Activated CD4-positive, alpha-beta T cell treated with anti-CD3 and anti-CD28 coated beads for 48 hours (primary cell): Measurements from ENCODE around the gene CSNK2A3.
"Not testable (repeated sequence)": the region's sequence is repeated elsewhere in the genome, so short reads cannot be mapped to it uniquely, and the experiment has no call there.

Experiments used
- DNase-seq: peaks from one replicate; pipeline ENCODE4 v3.0.0-alpha.2; 2020

Gene CSNK2A3

DNA sequence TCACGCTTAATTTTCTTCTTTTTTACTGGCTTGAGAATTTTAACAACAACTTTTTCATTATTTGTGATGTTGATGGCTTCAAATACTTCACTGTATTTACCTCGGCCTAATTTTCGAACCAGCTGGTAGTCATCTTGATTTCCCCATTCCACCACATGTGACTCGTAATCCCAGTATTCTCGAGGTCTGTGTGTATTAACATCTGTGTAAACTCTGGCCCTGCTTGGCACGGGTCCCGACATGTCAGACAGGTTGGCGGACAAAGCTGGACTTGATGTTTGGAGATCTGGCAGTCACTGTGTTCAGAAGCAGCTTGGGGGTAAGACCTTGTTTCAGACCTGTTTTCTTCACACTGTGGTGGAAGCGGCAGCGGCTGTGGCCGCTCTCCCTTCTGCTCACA, at the start of gene CSNK2A3:
Gene CSNK2A3 (minus strand): TSS at position 373 of the 400 bp plus-strand sequence. CDS start 131 bp downstream, at position 242.
- DNase-seq: not testable (repeated sequence)

DNA sequence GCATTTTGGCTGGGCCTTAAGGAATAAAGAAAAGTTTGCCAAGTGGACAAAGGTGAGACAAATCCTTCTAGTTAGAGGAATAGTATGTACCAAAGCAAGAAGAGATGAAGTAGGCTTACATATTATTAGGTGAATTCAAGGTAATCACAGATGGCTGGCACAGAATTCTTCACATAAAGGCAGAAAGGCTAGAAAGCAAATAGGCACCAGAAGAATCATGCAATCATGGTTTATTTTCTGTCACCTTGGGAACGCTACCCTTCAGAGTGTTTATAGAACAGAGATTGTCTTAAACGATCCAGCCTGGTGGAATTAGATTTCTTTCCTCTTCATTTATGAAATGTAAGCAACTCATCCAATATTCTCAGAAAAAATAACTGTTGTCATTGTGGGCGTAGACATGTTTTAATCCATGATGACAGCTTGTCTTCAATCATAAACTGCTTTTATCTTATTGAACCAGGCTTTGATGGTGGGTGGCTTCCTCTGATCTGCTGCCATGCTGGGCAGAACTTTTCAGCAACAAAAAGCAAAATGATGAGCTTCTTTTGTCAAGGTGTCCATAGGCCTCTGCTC, 49.0 kb upstream of the CSNK2A3 start:
- DNase-seq: no peak

DNA sequence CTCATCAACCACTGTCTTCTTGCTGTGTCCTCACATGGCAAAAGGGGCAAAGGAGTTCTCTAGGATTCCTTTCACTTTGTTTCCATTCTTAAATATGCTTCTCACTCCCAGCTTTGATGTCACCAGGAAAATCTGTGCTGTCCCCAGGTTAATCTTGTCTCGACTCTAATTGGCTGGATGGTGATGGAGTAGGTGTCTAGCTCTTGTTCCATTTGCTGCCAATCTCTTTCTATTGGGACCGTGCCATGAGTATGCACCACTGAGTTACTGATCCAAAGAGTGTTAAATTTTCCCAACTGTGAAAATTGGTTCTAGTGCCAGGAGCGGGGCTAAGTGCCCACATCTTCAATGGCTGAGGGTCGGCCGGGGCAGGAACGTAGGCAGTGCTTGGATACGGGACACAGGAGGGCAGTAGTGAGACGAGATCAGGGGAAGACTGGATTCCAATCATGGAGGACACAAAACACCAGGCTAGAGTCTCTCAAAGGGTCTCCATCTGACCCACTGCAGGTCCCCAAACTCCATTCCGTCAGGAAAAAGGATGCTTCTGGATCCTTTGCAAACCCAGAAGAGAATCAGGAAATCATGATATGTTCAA, 47.7 kb upstream of the CSNK2A3 start:
- no peak for DNase-seq

DNA sequence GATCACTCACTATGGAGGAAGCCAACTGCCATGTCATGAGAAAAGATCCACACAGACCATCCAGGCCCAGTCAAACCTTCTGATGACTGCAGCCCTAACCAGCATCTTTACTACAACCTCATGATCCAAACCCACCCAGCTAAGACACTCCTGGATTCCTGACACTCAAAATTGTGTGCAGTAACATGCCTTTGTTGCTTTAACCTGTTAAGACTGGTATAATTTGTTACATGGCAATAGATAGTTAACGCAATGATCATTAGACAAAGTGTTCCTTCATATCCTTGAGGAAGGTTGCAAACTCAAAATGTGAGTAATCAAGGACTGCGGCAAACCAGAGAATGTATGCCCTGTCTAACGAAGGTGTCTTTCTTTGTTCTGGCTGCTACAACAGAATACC, 47.1 kb upstream of the CSNK2A3 start:
- DNase-seq: no peak

DNA sequence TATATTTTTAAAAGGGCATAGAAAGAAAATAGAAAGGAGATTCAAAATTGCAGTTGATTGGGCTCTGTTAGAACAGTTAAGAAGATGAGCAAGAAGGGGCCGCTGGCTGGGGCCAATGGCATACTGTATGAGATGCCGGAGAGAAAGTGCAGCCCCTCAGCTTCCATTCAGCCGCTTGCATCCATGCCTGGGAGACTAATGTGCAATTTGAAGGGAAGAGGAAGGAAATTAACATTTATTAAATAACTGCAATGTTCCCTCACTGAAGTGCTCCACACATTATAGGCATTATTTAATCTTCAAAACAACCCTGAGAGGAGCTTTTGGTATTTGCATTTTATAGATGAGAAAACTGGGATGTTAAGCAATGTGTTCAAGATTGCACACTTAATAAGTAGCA, 44.7 kb upstream of the CSNK2A3 start:
- no peak for DNase-seq

DNA sequence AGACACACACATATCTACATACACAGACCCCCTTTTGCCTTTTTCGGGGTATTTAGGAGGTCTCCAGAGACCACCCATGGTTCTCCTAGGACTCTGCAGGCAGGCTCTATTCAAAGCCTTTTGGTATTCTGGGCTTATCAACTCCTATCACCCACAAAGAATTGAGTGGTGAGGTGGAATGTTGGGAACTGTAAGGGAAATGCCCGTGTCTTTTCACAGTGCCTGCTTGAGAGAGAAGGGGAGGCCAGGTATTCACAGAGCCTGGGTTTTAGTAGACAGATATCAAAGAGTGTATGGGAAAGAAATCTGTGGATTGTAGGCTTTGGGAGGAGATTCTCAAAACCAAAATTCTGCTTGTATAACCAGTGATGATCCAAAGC, 44.0 kb upstream of the CSNK2A3 start:
- DNase-seq: no peak

DNA sequence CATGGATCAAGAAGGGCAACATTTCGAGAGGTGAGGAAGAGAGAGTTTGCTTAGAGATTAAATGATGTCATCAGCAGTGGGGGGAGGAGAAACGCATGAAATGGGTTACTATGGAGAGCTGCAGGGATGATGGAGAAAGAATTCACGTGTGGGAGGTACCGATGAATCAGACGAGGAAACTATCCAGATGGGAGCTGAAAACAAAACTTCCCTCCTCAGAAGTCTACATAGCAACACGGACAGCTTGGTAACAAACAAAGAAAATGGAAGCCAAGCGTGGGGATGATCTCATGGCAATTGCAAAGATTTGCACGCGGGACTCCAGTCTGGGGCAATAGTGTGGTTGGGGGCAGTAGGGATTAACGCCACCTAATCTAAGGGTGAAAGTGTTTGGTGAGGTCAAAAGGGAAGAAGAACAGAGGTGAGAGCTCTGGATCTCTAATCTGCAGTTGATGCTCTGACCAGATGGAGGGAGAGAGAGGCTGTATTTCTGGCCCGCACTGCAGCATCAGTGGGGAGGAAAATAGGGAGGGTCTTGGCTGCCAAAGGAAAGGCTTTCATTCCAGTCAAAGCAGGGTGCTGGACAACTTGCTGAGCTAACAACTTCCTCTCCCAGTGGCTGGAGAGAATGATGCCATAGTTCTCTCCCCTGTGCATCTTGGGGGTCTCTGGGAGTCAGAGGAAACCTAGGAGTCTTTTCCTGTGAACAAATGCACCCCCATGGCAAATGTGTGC, 43.4 kb upstream of the CSNK2A3 start:
- DNase-seq: no peak

DNA sequence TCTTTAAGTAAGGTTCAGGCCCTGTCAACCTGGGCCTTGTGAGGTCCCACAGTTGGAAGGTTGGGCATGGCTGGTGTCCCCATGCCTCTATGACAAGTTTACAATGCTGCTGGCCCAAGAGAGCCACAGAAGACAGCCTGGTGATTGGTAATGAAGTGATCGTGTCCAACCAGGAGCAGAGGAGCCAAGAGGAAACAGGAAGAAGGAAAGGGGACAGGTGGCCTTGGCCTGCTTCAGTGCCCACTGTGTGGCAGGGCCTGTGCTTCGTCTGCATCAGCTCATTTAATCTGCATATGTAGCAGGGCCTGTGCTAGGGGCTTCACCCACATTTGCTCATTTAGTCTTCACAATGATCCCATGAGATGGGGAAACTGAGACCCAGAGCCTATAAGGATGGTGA, 42.1 kb upstream of the CSNK2A3 start:
- no peak for DNase-seq

DNA sequence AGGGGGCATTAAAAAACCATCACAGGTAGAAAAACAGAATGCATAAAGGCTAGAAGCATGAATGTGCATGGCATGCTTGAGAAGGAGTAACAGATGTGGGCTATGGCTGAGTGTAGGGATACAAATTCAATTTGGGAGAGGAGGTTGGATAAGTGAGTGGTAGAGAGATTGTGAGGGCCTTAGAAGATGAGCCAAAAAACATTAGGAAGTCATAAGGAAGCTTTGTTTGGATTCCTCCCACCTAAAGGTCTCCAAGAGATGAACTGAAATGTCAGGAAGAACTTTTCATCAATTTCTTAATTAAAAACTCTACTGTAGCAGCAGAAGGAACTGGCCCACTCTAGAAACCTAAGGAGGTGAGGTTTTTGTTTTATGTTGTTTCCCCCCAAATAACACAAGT, 41.2 kb upstream of the CSNK2A3 start:
- DNase-seq: no peak

DNA sequence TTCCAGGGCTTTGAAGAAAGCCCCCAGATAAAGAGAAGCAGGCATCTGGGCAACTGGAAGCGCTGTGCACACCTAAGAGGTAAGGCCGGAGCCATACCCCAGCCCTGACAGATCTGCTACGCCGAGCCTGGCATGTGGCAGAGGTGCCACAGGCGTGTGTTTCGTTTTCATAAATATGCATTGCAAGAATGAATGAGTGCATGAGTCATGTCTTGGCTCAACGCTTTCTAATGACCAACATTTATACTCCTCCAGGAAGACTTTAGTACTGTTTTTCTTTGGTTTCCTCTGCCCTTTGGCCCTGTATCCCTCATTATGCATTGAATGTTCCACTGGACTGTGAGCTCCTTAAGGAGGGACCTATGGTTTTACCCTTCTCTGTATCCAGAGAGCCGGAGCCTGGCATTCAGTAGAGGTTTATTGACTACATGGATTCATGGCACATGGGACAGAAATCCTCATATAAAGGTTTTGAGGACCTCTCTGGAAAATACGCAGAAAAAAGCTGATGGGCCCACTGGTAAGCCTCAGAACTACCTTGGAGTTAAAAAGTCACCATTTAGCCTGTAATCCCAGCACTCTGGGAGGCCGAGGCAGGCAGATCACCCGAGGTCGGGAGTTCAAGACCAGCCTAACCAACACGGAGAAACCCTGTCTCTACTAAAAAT, 38.9 kb upstream of the CSNK2A3 start:
- no peak for DNase-seq

DNA sequence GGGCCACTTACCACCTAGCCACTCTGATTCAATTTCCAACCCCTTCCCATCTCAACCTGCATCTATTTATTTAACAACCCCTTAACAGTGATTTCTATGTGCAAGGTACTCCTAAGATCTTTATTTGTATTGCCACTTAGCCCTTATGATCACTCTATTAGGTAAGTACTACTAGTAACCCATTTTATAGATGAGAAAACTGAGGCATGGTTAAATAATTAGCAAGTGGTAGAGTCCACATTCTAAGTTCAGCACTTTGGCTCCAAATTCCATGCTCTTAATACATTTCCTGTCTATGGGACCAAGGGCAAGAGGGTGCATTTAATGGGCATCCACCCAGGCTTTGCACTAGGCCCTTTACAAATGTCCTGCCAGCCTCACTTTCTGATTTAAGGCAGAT, 38.1 kb upstream of the CSNK2A3 start:
- no peak for DNase-seq

DNA sequence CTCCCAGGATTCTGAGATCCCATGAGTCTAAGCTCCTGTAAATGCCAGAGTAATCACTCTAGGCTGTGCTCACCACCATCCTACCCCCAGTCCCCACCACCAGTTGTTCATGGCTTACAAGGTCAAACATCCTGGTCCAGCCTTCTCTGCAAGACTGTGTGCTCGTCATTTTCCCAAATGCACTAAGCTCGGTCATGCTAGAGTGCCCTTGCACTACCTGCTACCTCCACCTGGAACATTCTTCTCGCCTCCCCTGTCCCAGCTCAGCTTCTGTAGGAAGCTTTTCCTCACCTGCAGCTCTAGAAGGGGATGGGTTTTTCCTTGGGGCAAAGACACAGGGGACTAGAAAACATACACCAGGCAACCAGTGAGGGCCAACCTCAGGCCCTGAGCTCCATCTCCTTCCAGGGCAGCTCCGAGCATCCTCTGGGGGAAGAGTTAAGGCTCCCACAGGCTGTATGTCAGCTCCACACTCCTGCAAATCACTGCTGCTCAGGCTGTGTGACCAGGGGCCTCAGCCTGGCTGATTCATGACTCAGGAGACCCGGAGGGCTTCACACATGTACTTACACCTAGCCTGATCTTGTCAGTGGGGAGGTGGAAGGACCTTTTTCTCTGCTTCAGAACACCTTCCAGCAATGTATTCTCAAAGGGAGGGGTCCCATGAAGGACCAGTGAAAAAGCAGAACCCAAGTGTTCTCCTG, 37.2 kb upstream of the CSNK2A3 start:
- DNase-seq: no peak

DNA sequence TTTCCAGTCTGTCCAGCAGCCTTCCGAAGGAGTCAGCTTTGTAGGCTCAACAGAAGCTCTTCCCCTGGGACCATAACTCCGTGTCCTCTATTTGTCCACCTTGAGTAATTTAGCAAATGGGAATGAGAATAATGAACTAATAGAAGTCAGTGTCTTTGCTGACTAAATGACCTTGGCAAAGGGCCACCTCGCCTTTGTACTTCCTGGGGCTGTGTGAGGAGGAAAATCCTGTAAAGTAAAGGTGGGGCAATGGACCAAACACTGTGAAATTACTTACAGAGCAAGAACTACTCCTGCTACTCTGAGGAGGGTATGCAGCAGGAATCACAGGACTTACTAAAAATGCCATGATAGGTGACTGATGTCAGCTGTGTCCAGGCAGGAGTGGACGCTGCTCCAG, 36.2 kb upstream of the CSNK2A3 start:
- DNase-seq: no peak

DNA sequence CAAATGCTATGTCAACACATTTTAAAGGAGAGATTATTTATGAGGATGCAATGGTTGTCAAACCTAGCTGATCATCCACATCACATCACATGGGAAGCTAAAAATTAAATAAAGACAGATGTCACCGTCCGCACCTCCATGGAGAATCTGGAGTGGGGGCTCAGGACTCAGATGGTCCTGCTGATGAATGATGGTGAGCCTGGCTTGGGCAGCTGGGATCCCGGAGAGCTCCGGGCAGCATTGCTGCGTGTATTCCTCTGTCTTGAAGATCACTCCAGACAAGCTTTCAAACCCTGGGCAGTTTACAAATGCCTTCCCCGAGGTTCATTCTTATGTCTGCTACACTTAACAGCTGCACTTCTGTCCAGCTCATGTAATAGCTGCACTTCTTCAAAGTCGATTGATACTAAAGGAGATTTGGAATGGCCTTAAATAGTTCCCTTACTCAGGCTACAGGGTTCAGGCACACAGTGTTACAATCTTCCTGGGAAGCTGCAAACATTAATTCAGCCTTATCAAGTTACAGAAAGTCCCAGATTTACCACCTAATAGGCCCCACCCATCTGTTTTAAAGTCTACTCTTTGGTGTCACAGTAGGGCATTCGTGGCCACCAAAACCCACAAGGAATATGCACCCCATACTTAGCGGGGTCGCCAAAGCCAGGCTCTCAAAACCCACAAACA, 34.7 kb upstream of the CSNK2A3 start:
- no peak for DNase-seq

DNA sequence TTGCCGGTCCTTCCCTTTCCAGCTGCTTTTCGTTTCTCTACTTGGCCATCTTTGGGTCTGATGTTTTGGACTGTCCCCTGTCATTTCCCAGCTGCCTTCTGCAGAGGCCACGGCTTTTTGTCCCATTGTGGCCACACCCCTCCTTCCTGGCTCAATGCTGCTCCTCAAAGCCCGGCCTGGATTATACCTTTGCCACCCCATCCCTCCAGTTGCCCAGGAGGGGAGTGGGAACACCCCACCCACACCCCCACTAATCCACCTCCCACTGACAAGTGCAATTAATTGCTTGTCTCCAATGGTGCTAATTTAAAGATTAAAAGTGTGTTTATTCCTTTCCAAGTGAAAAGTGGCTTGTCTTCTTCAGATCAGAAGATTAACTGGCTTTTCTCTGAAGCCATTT, 34.2 kb upstream of the CSNK2A3 start:
- DNase-seq: no peak

DNA sequence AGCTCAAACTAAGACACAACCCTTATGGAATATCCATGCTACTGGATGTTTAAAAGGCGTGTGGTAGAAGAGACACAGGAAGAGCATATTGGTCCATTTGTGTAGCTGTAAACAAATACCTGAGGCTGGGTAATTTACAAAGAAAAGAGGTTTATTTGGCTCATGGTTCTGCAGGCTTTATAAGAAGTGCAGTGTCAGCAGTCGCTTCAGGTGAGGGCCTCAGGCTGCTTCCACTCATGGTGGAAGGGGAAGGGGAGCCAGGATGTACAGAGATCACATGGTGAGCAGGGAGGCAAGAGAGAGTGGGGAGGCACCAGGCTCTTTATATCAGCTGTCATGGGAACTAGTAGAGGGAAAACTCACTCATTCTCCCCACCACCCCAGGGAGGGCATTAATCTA, 31.8 kb upstream of the CSNK2A3 start:
- DNase-seq: no peak

DNA sequence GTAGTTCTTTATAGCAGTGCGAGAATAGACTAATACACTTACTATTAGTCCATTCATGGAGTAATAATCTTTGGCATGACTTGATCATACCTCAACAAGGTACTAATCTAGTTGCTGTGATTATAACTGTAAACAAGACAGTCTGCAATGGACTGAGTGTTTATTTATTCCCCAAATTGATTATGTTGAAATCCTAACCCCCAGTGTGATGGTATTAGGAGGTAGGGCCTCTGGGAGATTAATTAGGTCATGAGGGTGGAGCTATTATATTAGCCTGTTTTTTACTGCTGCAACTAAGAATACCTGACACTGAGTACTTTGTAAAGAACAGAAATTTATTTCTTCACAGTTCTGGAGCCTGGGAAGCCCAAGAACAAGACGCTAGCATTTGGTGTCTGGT, 30.9 kb upstream of the CSNK2A3 start:
- no peak for DNase-seq

DNA sequence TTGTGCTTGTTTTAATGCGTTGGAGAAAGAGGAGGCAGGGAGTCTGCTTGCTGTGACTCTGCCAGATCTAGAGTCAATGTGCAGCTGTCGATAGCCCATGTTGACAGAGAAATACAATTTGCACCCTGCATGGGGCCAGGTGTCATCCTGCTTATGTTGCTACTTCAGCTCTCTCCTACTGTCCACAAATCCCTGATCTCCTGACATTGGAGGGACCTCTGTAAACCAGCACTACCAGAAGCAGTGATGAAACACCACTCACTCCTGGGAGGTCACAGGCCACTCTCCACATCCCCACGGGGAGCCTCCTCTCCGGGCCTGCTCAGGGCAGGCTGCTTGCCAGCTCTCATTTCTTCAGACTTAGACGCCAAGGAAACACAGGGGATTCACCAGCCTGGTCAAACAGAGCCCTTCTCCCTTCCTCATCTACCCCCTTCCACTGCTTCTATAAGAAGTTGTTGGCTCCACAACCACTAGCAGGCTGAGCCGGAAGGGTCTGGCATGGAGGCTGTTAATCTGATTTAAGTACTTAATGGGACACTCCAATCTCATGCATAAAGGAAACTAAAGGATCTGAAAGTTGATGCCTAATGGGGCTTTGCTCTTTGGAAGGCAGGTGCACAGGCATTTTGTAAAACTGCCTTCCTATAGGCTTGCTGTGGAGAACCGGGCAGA, 29.9 kb upstream of the CSNK2A3 start:
- DNase-seq: no peak

DNA sequence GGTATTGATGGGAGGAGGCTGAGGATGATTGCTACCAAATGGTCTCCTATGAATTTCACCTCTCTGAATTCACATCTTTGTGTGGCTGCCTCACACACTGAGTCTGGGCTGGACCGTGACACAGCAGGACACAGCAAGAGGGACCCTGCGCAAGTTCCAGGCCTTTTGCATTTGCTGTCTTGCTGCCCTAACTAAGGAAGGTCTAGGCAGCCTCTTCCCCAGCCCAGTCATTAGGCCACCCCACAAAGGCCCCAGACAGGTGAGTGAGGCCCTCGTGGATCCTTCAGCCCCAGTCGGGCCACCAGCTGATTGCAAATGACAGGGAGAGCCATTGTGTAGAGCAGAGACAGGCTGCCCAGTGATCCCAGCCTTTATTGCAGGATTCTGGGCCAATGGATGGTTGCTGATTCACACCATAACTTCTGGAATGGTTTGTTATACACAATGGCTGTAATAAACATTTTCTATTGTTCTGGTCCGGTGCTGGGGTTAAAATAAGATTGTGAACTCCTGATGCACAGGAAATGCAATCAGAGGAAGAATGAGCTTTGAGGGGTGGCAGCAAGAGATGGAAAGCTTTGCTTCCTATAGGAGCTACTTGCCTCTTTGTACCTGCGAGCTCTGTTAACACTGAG, 28.5 kb upstream of the CSNK2A3 start:
- no peak for DNase-seq

DNA sequence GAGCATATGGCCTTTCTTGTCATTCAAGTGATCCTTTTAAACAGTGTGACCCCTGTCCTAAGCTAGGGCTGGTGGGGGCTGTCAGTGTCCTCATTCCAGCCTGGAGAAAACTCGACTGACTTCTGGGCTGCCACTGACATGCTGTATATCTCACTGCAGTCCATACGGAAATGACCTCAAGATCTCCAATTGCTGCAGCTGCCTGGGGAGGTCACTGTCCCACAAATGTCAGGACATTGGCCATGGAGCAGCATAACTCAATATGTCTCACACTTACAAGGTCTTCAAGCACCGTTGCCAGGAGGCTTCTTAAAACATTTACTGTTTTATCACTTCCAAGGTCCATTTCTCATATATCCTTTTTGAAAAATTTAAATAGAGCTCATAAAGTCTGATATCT, 27.8 kb upstream of the CSNK2A3 start:
- no peak for DNase-seq

DNA sequence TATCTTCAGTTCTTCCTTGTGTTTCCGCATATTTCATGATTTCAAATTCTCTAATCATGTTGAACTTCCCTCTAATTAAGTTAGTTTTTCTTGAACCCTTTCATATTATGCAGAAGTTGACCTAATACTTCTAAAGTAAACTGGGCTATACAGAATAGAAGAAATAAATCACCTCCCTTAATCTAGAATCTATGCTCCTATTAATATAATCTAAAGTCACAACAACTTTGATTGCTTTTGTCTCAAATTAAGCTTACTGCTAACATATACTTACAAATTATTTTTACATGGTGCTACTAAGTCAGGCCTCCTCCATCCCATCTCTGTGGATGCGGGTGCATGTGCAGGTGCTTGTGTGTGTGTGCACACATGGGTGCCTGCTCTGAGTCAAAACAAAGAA, 27.3 kb upstream of the CSNK2A3 start:
- DNase-seq: no peak

DNA sequence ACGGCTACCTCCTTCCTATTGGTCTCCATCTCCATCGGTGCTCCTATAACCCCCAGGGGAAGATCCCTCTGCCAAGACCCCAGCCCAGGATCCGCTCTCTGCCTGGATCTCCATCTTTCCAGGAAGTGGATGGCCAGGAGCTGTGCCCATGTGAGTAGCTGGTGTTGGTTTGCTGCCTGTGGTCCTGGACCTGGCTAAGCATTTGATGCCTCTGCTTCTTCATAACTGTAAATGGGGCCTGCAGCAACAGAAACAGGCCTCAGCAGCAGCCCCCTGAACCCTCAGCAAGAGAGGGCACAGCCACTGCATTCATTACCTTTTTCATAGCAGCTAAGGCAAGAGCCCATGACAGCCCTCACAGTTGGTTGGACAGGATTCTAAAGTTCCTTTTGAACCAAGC, 26.6 kb upstream of the CSNK2A3 start:
- DNase-seq: no peak
